ENCODE measurements around the gene TMEM235. TPM values are rescaled to one million over a fixed set of nuclear protein-coding genes. Genes with fewer than 3 reads are reported as not detected.

The TMEM235 gene
- total and polyA plus RNA-seq, 9 of the 15 experiments (the other 6 are each of a cell fraction or from before 2014, with no cell fraction given): not detected

DNA sequence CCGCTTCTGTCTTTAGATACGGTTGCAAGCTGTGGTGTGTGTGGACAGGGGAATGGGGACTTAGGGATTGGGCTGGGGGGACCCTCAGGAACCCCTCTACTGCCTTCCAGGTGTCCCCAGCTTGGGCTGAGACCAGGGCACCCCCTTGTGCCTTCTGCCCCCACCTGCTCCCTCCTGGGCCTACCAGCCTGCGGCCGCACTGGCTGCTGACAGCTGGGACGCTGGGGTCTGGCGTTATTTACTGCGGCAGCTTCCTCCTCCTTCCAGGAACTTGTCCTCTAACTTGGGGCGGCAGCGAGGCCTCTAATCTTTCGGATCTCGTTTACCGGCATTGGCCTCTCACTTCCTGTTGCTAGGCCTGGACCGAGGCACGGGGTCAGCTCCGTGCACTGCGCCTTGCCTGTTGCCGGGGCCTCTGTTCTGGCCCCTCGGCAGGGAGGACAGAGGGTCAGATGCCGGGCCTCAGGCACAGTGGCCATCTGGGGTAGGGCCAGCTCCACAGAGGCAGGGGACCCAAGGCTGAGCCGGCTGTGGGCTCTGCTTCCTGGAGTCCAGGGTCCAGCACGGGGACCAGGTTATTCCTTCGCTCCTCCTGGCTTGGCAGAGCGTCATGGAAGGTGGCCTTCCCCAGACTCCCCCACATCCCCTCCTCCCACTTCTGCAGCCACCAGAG, 31.8 kb downstream of the TMEM235 start (continued):
- TF ChIP-seq, protein P1, sequence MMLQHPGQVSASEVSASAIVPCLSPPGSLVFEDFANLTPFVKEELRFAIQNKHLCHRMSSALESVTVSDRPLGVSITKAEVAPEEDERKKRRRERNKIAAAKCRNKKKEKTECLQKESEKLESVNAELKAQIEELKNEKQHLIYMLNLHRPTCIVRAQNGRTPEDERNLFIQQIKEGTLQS (IDR thresholded peaks at IDR 0.05): no peak
- TF ChIP-seq, protein P1 (CRISPR knock-in tag; conservative IDR thresholded peaks at IDR 0.05): no peak
- no peak for TF ChIP-seq MCM2 (IDR thresholded peaks at IDR 0.05; ENCODE audit: low read depth)
- TF ChIP-seq RAD51 (IDR thresholded peaks at IDR 0.05; ENCODE audit: borderline replicate concordance, low read depth): peak; percentile 34; the same call in 1 of the 2 replicates
- no peak for TF ChIP-seq ASH1L (IDR thresholded peaks at IDR 0.05; ENCODE audit: borderline replicate concordance, low read depth, partially characterized antibody)
- no peak for TF ChIP-seq ZNF224 (CRISPR knock-in tag; IDR thresholded peaks at IDR 0.05)
- TF ChIP-seq, protein P2, sequence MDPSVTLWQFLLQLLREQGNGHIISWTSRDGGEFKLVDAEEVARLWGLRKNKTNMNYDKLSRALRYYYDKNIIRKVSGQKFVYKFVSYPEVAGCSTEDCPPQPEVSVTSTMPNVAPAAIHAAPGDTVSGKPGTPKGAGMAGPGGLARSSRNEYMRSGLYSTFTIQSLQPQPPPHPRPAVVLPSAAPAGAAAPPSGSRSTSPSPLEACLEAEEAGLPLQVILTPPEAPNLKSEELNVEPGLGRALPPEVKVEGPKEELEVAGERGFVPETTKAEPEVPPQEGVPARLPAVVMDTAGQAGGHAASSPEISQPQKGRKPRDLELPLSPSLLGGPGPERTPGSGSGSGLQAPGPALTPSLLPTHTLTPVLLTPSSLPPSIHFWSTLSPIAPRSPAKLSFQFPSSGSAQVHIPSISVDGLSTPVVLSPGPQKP (CRISPR knock-in tag; IDR thresholded peaks at IDR 0.05): no peak
- TF ChIP-seq, protein P3, sequence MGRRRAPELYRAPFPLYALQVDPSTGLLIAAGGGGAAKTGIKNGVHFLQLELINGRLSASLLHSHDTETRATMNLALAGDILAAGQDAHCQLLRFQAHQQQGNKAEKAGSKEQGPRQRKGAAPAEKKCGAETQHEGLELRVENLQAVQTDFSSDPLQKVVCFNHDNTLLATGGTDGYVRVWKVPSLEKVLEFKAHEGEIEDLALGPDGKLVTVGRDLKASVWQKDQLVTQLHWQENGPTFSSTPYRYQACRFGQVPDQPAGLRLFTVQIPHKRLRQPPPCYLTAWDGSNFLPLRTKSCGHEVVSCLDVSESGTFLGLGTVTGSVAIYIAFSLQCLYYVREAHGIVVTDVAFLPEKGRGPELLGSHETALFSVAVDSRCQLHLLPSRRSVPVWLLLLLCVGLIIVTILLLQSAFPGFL (CRISPR knock-in tag; IDR thresholded peaks at IDR 0.05): no peak
- TF ChIP-seq NFRKB (IDR thresholded peaks at IDR 0.05; ENCODE audit: low read depth): peak; percentile 87
- TF ChIP-seq YBX1 (IDR thresholded peaks at IDR 0.05): no peak
- TF ChIP-seq RAD21 (CRISPR knock-in tag; conservative IDR thresholded peaks at IDR 0.05 in 1 of 2, IDR thresholded peaks at IDR 0.05 in 1 of 2): peak; percentile 5 to 28; a peak in 1 of 4 replicates
- 0 out of 2 replicates have a peak, but pooled peaks have one; percentile 25 for TF ChIP-seq ZNF586 (CRISPR knock-in tag; conservative IDR thresholded peaks at IDR 0.05)
- peak; percentile 70; the same call in 1 of the 2 replicates for TF ChIP-seq ESRRA (IDR thresholded peaks at IDR 0.05; ENCODE audit: borderline replicate concordance, low read depth)
- TF ChIP-seq TFAM (CRISPR knock-in tag; conservative IDR thresholded peaks at IDR 0.05): no peak
- TF ChIP-seq MEF2D (tag; conservative IDR thresholded peaks at IDR 0.05; ENCODE audit: low read depth): peak; percentile 54; the same call in 1 of the 2 replicates
- peak in 1 of 2 experiments; percentile 94; a peak in 2 of 4 replicates for TF ChIP-seq KDM4B (IDR thresholded peaks at IDR 0.05; ENCODE audit: borderline replicate concordance in 2 of 2, low read depth in 1 of 2)
- peak; percentile 82 for TF ChIP-seq HSF4 (CRISPR knock-in tag; IDR thresholded peaks at IDR 0.05; ENCODE audit: borderline replicate concordance)
- TF ChIP-seq ERF (CRISPR knock-in tag; IDR thresholded peaks at IDR 0.05): peak; percentile 31; the same call in 1 of the 2 replicates
- TF ChIP-seq SP2 (IDR thresholded peaks at IDR 0.05; ENCODE audit: extremely low read depth, low read depth, low read length, poor library complexity, severe bottlenecking): no peak
- no peak for TF ChIP-seq ZNF785 (CRISPR knock-in tag; IDR thresholded peaks at IDR 0.05)
